ENCODE results near the gene RHCE.
"Not testable (repeated sequence)": the region's sequence is repeated elsewhere in the genome, so short reads cannot be mapped to it uniquely, and the experiment has no call there.

- TF ChIP-seq POLR2AphosphoS5 (IDR thresholded peaks at IDR 0.05; ENCODE audit: low read depth, low read length); CTCF (IDR thresholded peaks at IDR 0.05); TCF7L2 (IDR thresholded peaks at IDR 0.05; ENCODE audit: low read depth, low read length); SIN3A (IDR thresholded peaks at IDR 0.05; ENCODE audit: borderline replicate concordance, insufficient read depth, low read depth, low read length); REST (IDR thresholded peaks at IDR 0.05; ENCODE audit: insufficient read depth in 1 of 2, low read depth in 2 of 2, low read length in 1 of 2): not testable (repeated sequence)
Observed at GRCh38 chr1:25398079-25398478, 22.5 kb downstream of the RHCE start.

Measured in Panc1 (cell line).